Measurements from ENCODE around the gene EPO.

DNA sequence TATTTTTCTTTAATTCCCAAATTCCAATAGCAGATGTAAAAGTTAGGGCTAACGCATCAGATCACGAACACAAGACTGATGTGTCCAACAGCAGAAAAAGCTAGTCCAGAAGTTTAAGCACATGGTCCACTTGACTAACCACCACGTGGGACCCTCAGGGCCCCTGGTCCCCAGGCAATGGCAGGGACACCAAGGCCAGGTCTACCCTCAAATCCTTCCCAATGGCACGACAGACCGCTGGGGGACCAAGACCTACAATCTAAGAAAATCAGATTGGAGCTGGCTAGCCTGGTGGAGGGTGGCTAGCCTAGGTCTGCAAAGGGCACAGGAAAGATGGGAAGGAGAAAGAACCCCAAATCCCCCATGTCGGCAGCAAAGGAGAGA, 27.7 kb upstream of the EPO start:
- TF ChIP-seq, protein P1, sequence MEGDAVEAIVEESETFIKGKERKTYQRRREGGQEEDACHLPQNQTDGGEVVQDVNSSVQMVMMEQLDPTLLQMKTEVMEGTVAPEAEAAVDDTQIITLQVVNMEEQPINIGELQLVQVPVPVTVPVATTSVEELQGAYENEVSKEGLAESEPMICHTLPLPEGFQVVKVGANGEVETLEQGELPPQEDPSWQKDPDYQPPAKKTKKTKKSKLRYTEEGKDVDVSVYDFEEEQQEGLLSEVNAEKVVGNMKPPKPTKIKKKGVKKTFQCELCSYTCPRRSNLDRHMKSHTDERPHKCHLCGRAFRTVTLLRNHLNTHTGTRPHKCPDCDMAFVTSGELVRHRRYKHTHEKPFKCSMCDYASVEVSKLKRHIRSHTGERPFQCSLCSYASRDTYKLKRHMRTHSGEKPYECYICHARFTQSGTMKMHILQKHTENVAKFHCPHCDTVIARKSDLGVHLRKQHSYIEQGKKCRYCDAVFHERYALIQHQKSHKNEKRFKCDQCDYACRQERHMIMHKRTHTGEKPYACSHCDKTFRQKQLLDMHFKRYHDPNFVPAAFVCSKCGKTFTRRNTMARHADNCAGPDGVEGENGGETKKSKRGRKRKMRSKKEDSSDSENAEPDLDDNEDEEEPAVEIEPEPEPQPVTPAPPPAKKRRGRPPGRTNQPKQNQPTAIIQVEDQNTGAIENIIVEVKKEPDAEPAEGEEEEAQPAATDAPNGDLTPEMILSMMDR (IDR thresholded peaks at IDR 0.05; ENCODE audit: insufficient read depth, low read length), result no peak
- TF ChIP-seq POLR2AphosphoS5 (IDR thresholded peaks at IDR 0.05; ENCODE audit: low read depth), result no peak
